H1 (cell line): ENCODE data around the gene NPR2. TPM values are rescaled to one million over a fixed set of nuclear protein-coding genes. Genes with fewer than 3 reads are reported as not detected.
A peak's percentile ranks its signal among the peaks of the same experiment; 100 is the strongest.

Source experiments
- CTCF ChIA-PET: fragments of 300-600 bp; sonication (Branson Sonifier 250); formaldehyde crosslinking; loops from one replicate; lab custom pipeline; 2021; ENCODE audit not compliant: partially characterized antibody; lab: Charles Lee
- POLR2A ChIA-PET: fragments of 300-600 bp; sonication (Branson Sonifier 250); formaldehyde crosslinking; loops from one replicate; lab custom pipeline; 2021; ENCODE audit warnings: inconsistent platforms; ENCODE audit not compliant: partially characterized antibody; lab: Charles Lee
- DNase-seq, 2 experiments: peaks; one replicate each; pipeline versions ENCODE4 v3.0.0 to v3.0.0-alpha.2; 2010 to 2022; ENCODE audit warnings: low spot score in 2 of 2, low read depth in 1 of 2, mixed read lengths in 1 of 2
- FAIRE-seq: peaks from 2 replicates; lab custom pipeline; 2011; peaks lifted over from hg19 to GRCh38; lab: Jason Lieb, UNC
- H2AFZ ChIP-seq: 2 replicates; pipeline ENCODE4 v1.8.1; 2012; ENCODE audit warnings: low read length, inconsistent platforms
- H2AK5ac ChIP-seq: 2 replicates; pipeline ENCODE4 v1.6.1; 2013; ENCODE audit warnings: low read depth, low read length
- H2BK120ac ChIP-seq: replicated peaks from 2 replicates; pipeline ENCODE3; 2013; ENCODE audit warnings: low read depth, low read length, inconsistent platforms
- H2BK12ac ChIP-seq: 2 replicates; pipeline ENCODE4 v1.6.1; 2013; ENCODE audit warnings: low read depth, low read length
- H2BK15ac ChIP-seq: 2 replicates; pipeline ENCODE4 v1.6.1; 2013; ENCODE audit warnings: low read length
- H2BK20ac ChIP-seq: 2 replicates; pipeline ENCODE4 v1.6.1; 2013; ENCODE audit warnings: low read length
- H2BK5ac ChIP-seq: 2 replicates; pipeline ENCODE4 v1.6.1; 2013; ENCODE audit warnings: low read depth, low read length
- H3K14ac ChIP-seq: 2 replicates; pipeline ENCODE4 v1.6.1; 2013; ENCODE audit warnings: inconsistent platforms; ENCODE audit not compliant: insufficient read length
- H3K18ac ChIP-seq: 2 replicates; pipeline ENCODE4 v1.6.1; 2013; ENCODE audit warnings: low read length; ENCODE audit errors: extremely low read depth
- H3K23ac ChIP-seq: 2 replicates; pipeline ENCODE4 v1.6.1; 2013; ENCODE audit warnings: inconsistent platforms; ENCODE audit not compliant: insufficient read length
- H3K23me2 ChIP-seq: 2 replicates; pipeline ENCODE4 v1.6.1; 2013; ENCODE audit warnings: low read depth, low read length
- H3K27ac ChIP-seq: 2 replicates; pipeline ENCODE4 v1.6.1; 2011; ENCODE audit warnings: low read depth, low read length, inconsistent platforms
- H3K27me3 ChIP-seq, 4 experiments: replicated peaks in 1 of 4; 1 replicate in 1 of 4; 2 replicates in 3 of 4; pipeline versions ENCODE4 v1.6.1 to v1.8.1; 2011 to 2013; ENCODE audit warnings: low read length in 3 of 4, mild to moderate bottlenecking in 3 of 4, inconsistent platforms in 2 of 4, mixed read lengths in 2 of 4, moderate library complexity in 1 of 4; ENCODE audit not compliant: control insufficient read depth in 3 of 4, insufficient read depth in 3 of 4; ENCODE audit errors: extremely low read depth in 1 of 4
- H3K36me3 ChIP-seq, 4 experiments: 2 replicates each; pipeline versions ENCODE4 v1.6.1 to v1.8.1; 2011 to 2013; ENCODE audit warnings: mild to moderate bottlenecking in 4 of 4, low read length in 3 of 4, moderate library complexity in 2 of 4, control low read depth in 1 of 4, inconsistent platforms in 1 of 4; ENCODE audit not compliant: insufficient read depth in 4 of 4, control insufficient read depth in 2 of 4
- H3K4ac ChIP-seq: replicated peaks from 2 replicates; pipeline ENCODE3; 2013; ENCODE audit warnings: low read length, low read depth, mixed read lengths, inconsistent platforms; ENCODE audit not compliant: insufficient read length
- H3K4me1 ChIP-seq, 4 experiments: replicated peaks in 1 of 4; 1 replicate in 1 of 4; 2 replicates in 3 of 4; pipeline versions ENCODE4 v1.6.1 to v1.8.1; 2011 to 2013; ENCODE audit warnings: low read length in 3 of 4, inconsistent platforms in 2 of 4, mixed read lengths in 1 of 4; ENCODE audit not compliant: insufficient read depth in 4 of 4, control insufficient read depth in 3 of 4
- H3K4me2 ChIP-seq, 2 experiments: 2 replicates each; pipeline versions ENCODE4 v1.6.1 to v1.8.1; 2011 to 2013; ENCODE audit warnings: low read depth in 2 of 2, low read length in 2 of 2, control low read depth in 1 of 2, inconsistent platforms in 1 of 2, mild to moderate bottlenecking in 1 of 2; ENCODE audit not compliant: insufficient read depth in 1 of 2
- H3K4me3 ChIP-seq, 4 experiments: fragments of 200-600, 300-600 bp in 1 of 4; sonication (generic), shearing (Covaris generic), sonication (Bioruptor Twin) in 1 of 4; 2 replicates each; pipeline versions ENCODE4 v1.5.1 to v1.8.1; 2011 to 2016; ENCODE audit warnings: low read length in 4 of 4, low read depth in 3 of 4, control low read depth in 2 of 4, inconsistent platforms in 2 of 4, mild to moderate bottlenecking in 2 of 4, mixed read lengths in 1 of 4, moderate library complexity in 1 of 4; ENCODE audit not compliant: insufficient read depth in 2 of 4; ENCODE audit errors: extremely low read depth in 1 of 4
- H3K56ac ChIP-seq: replicated peaks from 2 replicates; pipeline ENCODE3; 2013; ENCODE audit warnings: low read depth, mild to moderate bottlenecking, mixed read lengths, low read length, inconsistent platforms; ENCODE audit not compliant: insufficient read length
- H3K79me1 ChIP-seq: 2 replicates; pipeline ENCODE4 v1.6.1; 2013; ENCODE audit warnings: low read depth, low read length, control low read depth
- H3K79me2 ChIP-seq, 2 experiments: 2 replicates each; pipeline versions ENCODE4 v1.6.1 to v1.8.1; 2012 to 2013; ENCODE audit warnings: low read length in 2 of 2, mild to moderate bottlenecking in 2 of 2, inconsistent platforms in 1 of 2; ENCODE audit not compliant: insufficient read depth in 2 of 2, control insufficient read depth in 1 of 2
- H3K9ac ChIP-seq, 4 experiments: replicated peaks in 1 of 4; 1 replicate in 1 of 4; 2 replicates in 3 of 4; pipeline versions ENCODE4 v1.6.1 to v1.8.1; 2011 to 2013; ENCODE audit warnings: low read depth in 3 of 4, low read length in 3 of 4, control low read depth in 2 of 4, mild to moderate bottlenecking in 2 of 4, moderate library complexity in 2 of 4, inconsistent platforms in 1 of 4; ENCODE audit errors: extremely low read depth in 1 of 4
- H3K9me3 ChIP-seq, 2 experiments: 2 replicates each; pipeline versions ENCODE4 v1.6.1 to v1.8.1; 2012 to 2013; ENCODE audit warnings: mild to moderate bottlenecking in 2 of 2, moderate library complexity in 2 of 2, control low read depth in 1 of 2, inconsistent platforms in 1 of 2, low read depth in 1 of 2, low read length in 1 of 2, mixed read lengths in 1 of 2; ENCODE audit not compliant: insufficient read depth in 2 of 2
- H4K20me1 ChIP-seq, 2 experiments: replicated peaks in 1 of 2; 2 replicates each; pipeline versions ENCODE3 to v1.8.1; 2011 to 2013; ENCODE audit warnings: inconsistent platforms in 2 of 2, low read length in 2 of 2, mild to moderate bottlenecking in 1 of 2; ENCODE audit not compliant: insufficient read depth in 2 of 2, control insufficient read depth in 1 of 2
- H4K5ac ChIP-seq: 2 replicates; pipeline ENCODE4 v1.6.1; 2013; ENCODE audit warnings: low read length, low read depth, mixed read lengths, inconsistent platforms; ENCODE audit not compliant: insufficient read length
- H4K8ac ChIP-seq: 2 replicates; pipeline ENCODE4 v1.8.0; 2013; ENCODE audit warnings: mild to moderate bottlenecking, moderate library complexity, low read length, inconsistent platforms; ENCODE audit not compliant: insufficient read depth; ENCODE audit errors: extremely low read depth
- H4K91ac ChIP-seq: replicated peaks from 2 replicates; pipeline ENCODE3; 2013; ENCODE audit warnings: low read length, mixed read lengths, inconsistent platforms; ENCODE audit not compliant: insufficient read length
- ASH2L ChIP-seq: fragments of 200-600, 300-600 bp; sonication (generic); IDR thresholded peaks from one replicate; pipeline ENCODE4 v1.7.1; 2017; ENCODE audit warnings: low read length
- CTBP2 ChIP-seq: IDR thresholded peaks from 2 replicates; pipeline ENCODE4 v1.7.0; 2011; ENCODE audit warnings: borderline replicate concordance, mild to moderate bottlenecking, moderate library complexity, mixed read lengths, low read length; ENCODE audit not compliant: insufficient read depth, insufficient read length
- EP300 ChIP-seq, 2 experiments: IDR thresholded peaks; 1 replicate in 1 of 2; 2 replicates in 1 of 2; pipeline ENCODE4 v1.6.1; 2011 to 2012; ENCODE audit warnings: low read depth in 2 of 2, low read length in 2 of 2, mild to moderate bottlenecking in 2 of 2, borderline replicate concordance in 1 of 2, inconsistent platforms in 1 of 2, moderate library complexity in 1 of 2
- HDAC2 ChIP-seq, 2 experiments: fragments of 300-600 bp in 1 of 2; sonication (generic) in 1 of 2; IDR thresholded peaks; 2 replicates each; pipeline ENCODE4 v1.6.1; 2011 to 2012; ENCODE audit warnings: low read depth in 2 of 2, low read length in 2 of 2, mild to moderate bottlenecking in 2 of 2, moderate library complexity in 2 of 2, borderline replicate concordance in 1 of 2, inconsistent platforms in 1 of 2
- PHF8 ChIP-seq: fragments of 200-600 bp; sonication (generic); conservative IDR thresholded peaks from 2 replicates; pipeline ENCODE4 v1.7.1; 2012; ENCODE audit warnings: low read depth, mild to moderate bottlenecking, inconsistent platforms, low read length, moderate library complexity
- POLR2A ChIP-seq, 2 experiments: IDR thresholded peaks; 1 replicate in 1 of 2; 2 replicates in 1 of 2; pipeline ENCODE4 v1.6.1; 2011; ENCODE audit warnings: low read depth in 2 of 2, low read length in 2 of 2, mild to moderate bottlenecking in 2 of 2; ENCODE audit errors: control extremely low read depth in 1 of 2
- RXRA ChIP-seq: IDR thresholded peaks from 2 replicates; pipeline ENCODE4 v1.6.1; 2011; ENCODE audit warnings: low read depth, mild to moderate bottlenecking, low read length, moderate library complexity; ENCODE audit not compliant: insufficient read depth
- SIN3A ChIP-seq, 2 experiments: IDR thresholded peaks in 1 of 2; conservative IDR thresholded peaks in 1 of 2; 2 replicates each; pipeline ENCODE4 v1.6.1; 2011 to 2012; ENCODE audit warnings: low read length in 2 of 2, improper control_type of control experiment in 1 of 2, low read depth in 1 of 2, mild to moderate bottlenecking in 1 of 2
- TAF1 ChIP-seq: IDR thresholded peaks from 2 replicates; pipeline ENCODE4 v1.6.1; 2011; ENCODE audit warnings: mild to moderate bottlenecking, low read depth, low read length
- YY1 ChIP-seq: IDR thresholded peaks from 2 replicates; pipeline ENCODE4 v1.6.1; 2011; ENCODE audit warnings: low read depth, mild to moderate bottlenecking, low read length
- WGBS, 2 experiments: shearing (Covaris generic) in 1 of 2; methylation state at CpG; one replicate each; pipeline versions ENCODE4 v1.1.6 to v1.1.7; 2013 to 2015; ENCODE audit warnings: low lambda C conversion rate in 2 of 2, mixed read lengths in 2 of 2, inconsistent platforms in 1 of 2, low coverage in 1 of 2, missing lambda C conversion rate in 1 of 2; ENCODE audit not compliant: insufficient replicate concordance in 2 of 2, insufficient coverage in 1 of 2, insufficient read length in 1 of 2; ENCODE audit errors: extremely low coverage in 1 of 2, missing lambda C conversion rate in 1 of 2; 5-methylcytosine and 5-hydroxymethylcytosine counted together
- polyA plus RNA-seq, 7 experiments: library from polyadenylated mRNA; depleted of rRNA in 3 of 7; stranded (reverse) in 5 of 7; unstranded in 2 of 7; fragments of >200 nt in 5 of 7; fragments of 200-250 nt in 2 of 7; gene quantifications; 1 replicate in 5 of 7; 2 replicates in 1 of 7; 4 replicates in 1 of 7; pipeline versions ENCODE4 v1.2.1 to v1.2.3, GENCODE V29; 2011 to 2013; ENCODE audit warnings: missing spikeins in 2 of 7, mixed read lengths in 2 of 7
- total RNA-seq: library from RNA; stranded (reverse); fragmentation: NEBNext Ultra II Directional; extraction: Animal tissue kit (Norgen Biotek cat#: 25700); gene quantifications from 2 replicates; pipeline ENCODE4 v1.2.1, GENCODE V29; 2021

The NPR2 gene
- total and polyA plus RNA-seq, 2 of the 8 experiments (the other 6 are each of a cell fraction or from before 2014, with no cell fraction given), result 11.0 to 17.0 TPM

DNA sequence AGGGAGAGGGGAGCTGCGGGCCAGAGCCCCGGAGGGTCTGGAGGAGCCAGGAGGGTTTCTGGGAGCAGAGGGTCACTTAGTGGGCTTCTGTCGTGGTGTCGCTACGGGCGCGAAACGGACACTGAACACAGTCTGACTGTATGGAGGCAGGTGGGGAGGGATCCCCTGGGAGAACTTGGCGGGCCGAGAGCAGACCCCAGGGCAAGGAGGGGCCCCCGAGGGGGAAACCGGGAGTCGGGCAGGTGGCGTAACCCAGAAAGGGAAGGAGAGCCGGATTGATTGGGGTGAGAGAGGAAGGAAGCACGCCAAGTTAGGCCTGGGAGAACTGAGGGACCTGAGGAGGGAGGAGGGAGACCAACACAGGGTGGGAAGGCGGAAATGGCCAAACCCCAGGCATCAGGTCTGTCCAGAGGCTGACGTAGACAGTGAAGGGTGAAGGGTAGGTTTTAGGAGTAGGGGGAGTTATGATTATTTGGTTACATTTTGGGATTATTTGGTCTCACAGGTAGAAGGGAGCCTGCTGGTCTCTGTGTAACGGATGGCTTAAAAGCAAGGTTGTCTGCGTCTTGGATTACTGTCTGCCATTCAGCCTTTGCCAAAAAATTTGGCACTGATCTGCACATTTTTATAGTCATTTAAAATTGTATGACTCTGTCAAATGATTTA lies 34.0 kb upstream of the NPR2 start:
- peak overlapping the region; percentile 90 to 97 for H3K4me2 ChIP-seq
- ChIA-PET CTCF (interaction anchor here (0.8 to 2.3 kb wide), 14 partner anchors 9 to 99 kb away, joined by 3 to 18 read pairs (median 5); partner anchors contain the start of genes CCDC107, CREB3 and RMRP), POLR2A (interaction anchor here (1.0 to 2.2 kb wide), 8 partner anchors 8 to 99 kb away, joined by 3 to 11 read pairs (median 6); partner anchors contain the start of genes CCDC107, CREB3, GBA2 and HINT2)
- no peak overlapping the region for H3K23ac ChIP-seq
- FAIRE-seq (no peak), DNase-seq (peak in 1 of 2 experiments; percentile 84)
- H3K4ac ChIP-seq, result no peak overlapping the region
- H2BK15ac ChIP-seq, result peak overlapping the region; percentile 41; the same call in 1 of the 2 replicates
- peaks cover 0 to 5% (median 0%) of the 10 kb centered on the region in 4 experiments; a peak in 2 of 7 replicates for H3K4me1 ChIP-seq
- H3K79me1 ChIP-seq, result no peaks in the 10 kb centered on the region
- H3K56ac ChIP-seq, result peak overlapping the region; percentile 85
- no peaks in the 10 kb centered on the region; the same call in 1 of the 2 replicates for H3K23me2 ChIP-seq
- no peak overlapping the region for H3K14ac ChIP-seq
- H3K36me3 ChIP-seq, result peaks cover 0 to 9% (median 6%) of the 10 kb centered on the region in 4 experiments; a peak in 5 of 8 replicates
- no peak overlapping the region for H2BK20ac ChIP-seq
- no peak overlapping the region for H2AK5ac ChIP-seq
- H4K5ac ChIP-seq, result peak overlapping the region; percentile 70
- H4K20me1 ChIP-seq, result no peaks in the 10 kb centered on the region
- peaks cover 0 to 24% of the 10 kb centered on the region in 2 experiments; a peak in 2 of 4 replicates for H3K79me2 ChIP-seq
- H3K27me3 ChIP-seq, result no peaks in the 10 kb centered on the region
- 4% methylated on average over 17 of the region's 20 CpGs; no CpG with 5 or more reads in 1 of the 2 experiments for WGBS, 2 experiments
- H3K9me3 ChIP-seq, result no peaks in the 10 kb centered on the region
- no peak overlapping the region for H2BK120ac ChIP-seq
- H4K8ac ChIP-seq, result peak overlapping the region; percentile 51
- peak overlapping the region; percentile 82; the same call in 1 of the 2 replicates for H3K18ac ChIP-seq
- H3K27ac ChIP-seq, result peak overlapping the region; percentile 81
- peak overlapping the region; percentile 91 for H2BK5ac ChIP-seq
- peak overlapping the region; percentile 84 for H2BK12ac ChIP-seq
- H3K4me3 ChIP-seq, result peak overlapping the region; percentile 85 to 92 (median 90)
- peak overlapping the region; percentile 70 to 76 (median 72) for H3K9ac ChIP-seq
- peak overlapping the region; percentile 10 for H4K91ac ChIP-seq
- peak overlapping the region; percentile 54; the same call in 1 of the 2 replicates for H2AFZ ChIP-seq
- TF ChIP-seq YY1, result no peak
- TF ChIP-seq HDAC2 (IDR thresholded peaks at IDR 0.05; ENCODE audit: borderline replicate concordance in 1 of 2, low read depth in 2 of 2, low read length in 2 of 2), result 0 out of 4 replicates have a peak, but pooled peaks of 1 of the 2 experiments have one; percentile 17
- no peak for TF ChIP-seq CTBP2
- no peak for TF ChIP-seq RXRA
- no peak; a peak in 1 of 4 replicates for TF ChIP-seq SIN3A (conservative IDR thresholded peaks at IDR 0.05 in 1 of 2, IDR thresholded peaks at IDR 0.05 in 1 of 2; ENCODE audit: low read depth in 1 of 2, low read length in 2 of 2)
- peak; percentile 81 for TF ChIP-seq ASH2L
- TF ChIP-seq PHF8, result peak; percentile 61
- TF ChIP-seq POLR2A (IDR thresholded peaks at IDR 0.05; ENCODE audit: control extremely low read depth in 1 of 2, low read depth in 2 of 2, low read length in 2 of 2), result peak; percentile 14 to 68
- peak; percentile 59; the same call in 1 of the 2 replicates for TF ChIP-seq TAF1
- no peak; a peak in 1 of 3 replicates for TF ChIP-seq EP300 (IDR thresholded peaks at IDR 0.05; ENCODE audit: borderline replicate concordance in 1 of 2, low read depth in 2 of 2, low read length in 2 of 2)
